ENCODE data around the gene KCNE4.
"Not testable (repeated sequence)": the region's sequence is repeated elsewhere in the genome, so short reads cannot be mapped to it uniquely, and the experiment has no call there.

KCNE4 gene

DNA sequence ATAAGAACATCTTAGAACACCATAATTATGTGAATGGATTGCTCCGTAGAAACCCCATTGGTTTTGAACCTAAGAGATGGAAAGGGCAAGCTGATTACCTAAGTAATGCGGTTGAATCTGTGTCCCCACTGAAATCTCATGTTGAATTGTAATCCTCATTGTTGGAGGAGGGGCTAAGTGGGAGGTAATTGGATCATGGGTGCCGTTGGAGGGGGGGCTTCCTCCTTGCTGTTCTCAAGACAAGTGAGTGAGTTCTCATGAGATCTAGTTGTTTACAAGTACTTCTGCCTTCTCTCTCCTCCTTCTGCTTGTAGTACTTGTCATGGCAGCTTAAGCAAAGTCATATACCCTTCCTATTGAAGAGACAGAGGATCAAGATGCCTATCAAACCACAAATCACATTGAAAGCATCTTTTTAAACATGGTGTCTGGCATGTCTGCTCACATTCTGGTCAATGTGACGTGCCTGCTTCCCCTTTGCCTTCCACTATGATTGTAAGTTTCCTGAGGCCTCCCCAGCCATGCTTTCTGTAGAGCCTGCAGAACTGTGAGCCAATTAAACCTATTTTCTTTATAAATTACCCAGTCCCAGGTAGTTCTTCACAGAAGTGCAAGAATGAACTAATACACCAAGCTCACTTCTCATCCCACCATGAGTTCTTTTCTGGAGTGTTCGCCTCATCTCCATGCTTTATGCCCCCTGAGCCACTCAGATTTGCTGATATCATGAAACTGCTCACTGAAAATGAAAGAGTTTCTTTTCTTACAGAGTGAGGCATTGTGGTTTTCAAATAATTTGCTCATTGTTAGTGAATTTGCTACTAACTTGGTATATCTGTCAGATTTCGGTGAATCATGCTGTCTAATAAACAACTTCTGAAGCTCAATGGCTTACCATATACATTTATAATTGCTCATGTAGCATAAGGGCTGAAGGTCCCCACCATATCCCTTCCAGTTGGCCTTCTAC, 23.6 kb downstream of the KCNE4 start:
- TF ChIP-seq MYC (IDR thresholded peaks at IDR 0.05; ENCODE audit: low read depth, low read length) (no peak), POLR2A (IDR thresholded peaks at IDR 0.05; ENCODE audit: extremely low read depth, insufficient read length) (no peak)
- TF ChIP-seq, protein P1, sequence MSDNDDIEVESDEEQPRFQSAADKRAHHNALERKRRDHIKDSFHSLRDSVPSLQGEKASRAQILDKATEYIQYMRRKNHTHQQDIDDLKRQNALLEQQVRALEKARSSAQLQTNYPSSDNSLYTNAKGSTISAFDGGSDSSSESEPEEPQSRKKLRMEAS (IDR thresholded peaks at IDR 0.05; ENCODE audit: low read depth, low read length), result no peak
- TF ChIP-seq, protein P2, sequence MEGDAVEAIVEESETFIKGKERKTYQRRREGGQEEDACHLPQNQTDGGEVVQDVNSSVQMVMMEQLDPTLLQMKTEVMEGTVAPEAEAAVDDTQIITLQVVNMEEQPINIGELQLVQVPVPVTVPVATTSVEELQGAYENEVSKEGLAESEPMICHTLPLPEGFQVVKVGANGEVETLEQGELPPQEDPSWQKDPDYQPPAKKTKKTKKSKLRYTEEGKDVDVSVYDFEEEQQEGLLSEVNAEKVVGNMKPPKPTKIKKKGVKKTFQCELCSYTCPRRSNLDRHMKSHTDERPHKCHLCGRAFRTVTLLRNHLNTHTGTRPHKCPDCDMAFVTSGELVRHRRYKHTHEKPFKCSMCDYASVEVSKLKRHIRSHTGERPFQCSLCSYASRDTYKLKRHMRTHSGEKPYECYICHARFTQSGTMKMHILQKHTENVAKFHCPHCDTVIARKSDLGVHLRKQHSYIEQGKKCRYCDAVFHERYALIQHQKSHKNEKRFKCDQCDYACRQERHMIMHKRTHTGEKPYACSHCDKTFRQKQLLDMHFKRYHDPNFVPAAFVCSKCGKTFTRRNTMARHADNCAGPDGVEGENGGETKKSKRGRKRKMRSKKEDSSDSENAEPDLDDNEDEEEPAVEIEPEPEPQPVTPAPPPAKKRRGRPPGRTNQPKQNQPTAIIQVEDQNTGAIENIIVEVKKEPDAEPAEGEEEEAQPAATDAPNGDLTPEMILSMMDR (IDR thresholded peaks at IDR 0.05; ENCODE audit: low read depth, low read length), result no peak
- DNase-seq (ENCODE audit: low read depth), result no peak

DNA sequence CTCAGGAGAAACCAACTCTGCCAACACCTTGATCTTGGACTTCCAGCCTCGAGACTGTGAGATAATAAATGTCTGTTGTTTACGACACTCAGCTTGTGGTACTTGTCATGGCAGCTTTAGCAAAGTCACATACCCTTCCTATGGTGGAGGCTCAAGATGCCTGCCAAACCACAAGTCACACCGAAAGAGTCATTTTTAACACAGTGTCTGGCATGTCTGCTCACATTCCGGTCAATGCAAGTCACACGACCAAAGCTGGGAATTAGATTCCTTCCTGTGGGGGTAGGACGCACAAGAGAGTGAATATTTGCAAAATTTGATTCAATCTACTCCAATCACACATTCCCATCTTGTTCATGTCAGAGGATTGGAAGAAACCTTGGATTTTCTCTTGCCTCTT, 24.6 kb downstream of the KCNE4 start:
- TF ChIP-seq, protein P2 (IDR thresholded peaks at IDR 0.05; ENCODE audit: low read depth, low read length), result no peak
- TF ChIP-seq POLR2A (IDR thresholded peaks at IDR 0.05; ENCODE audit: extremely low read depth, insufficient read length), result no peak
- H3K4me3 ChIP-seq (ENCODE audit: low read depth, low read length), result no peak overlapping the region
- DNase-seq (ENCODE audit: low read depth), result no peak

More for the DNA sequence above, 23.6 kb downstream of the KCNE4 start:
- H3K4me3 ChIP-seq (ENCODE audit: low read depth, low read length), result no peak overlapping the region

DNA sequence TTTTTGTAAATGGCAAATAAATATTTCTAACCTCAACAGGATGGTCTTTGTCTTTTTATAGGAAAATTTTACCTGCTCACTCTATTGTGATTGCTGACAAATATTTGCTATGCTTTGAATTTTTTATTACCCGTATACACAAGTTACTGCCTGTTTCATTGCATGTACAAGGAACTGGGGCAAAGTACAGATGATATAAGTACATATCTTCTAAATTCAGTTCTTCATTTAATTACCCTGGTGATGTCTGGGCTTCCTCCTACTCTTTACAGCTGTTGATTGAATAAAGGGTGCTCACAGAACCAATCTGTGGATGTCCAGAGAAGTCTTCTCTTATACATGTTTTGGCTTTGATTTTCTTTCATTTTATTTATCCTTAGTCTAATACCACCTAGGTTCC, 26.5 kb downstream of the KCNE4 start:
- DNase-seq (ENCODE audit: low read depth), result no peak
- TF ChIP-seq, protein P2 (IDR thresholded peaks at IDR 0.05; ENCODE audit: low read depth, low read length), result no peak
- no peak for TF ChIP-seq POLR2A (IDR thresholded peaks at IDR 0.05; ENCODE audit: extremely low read depth, insufficient read length)
- no peak for TF ChIP-seq MYC (IDR thresholded peaks at IDR 0.05; ENCODE audit: low read depth, low read length)
- TF ChIP-seq, protein P1 (IDR thresholded peaks at IDR 0.05; ENCODE audit: low read depth, low read length), result no peak

DNA sequence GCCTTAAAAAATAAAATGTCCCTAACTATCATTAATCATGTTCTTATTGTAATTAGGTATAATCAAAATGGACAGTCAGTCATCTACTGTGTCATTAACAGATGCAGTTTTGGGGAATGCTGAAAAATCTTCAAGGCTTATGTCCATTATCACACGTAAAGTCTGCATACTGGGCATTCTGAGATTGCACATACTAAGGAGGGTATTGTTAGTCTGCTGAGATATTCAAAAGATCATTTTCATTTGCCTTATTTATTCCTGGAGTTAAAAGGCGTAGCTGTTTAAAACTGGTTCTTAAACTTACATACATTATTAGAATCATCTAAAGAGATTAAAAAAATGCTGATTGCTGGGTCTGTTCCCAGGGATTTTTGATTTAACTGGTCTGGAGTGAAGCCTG, 27.4 kb downstream of the KCNE4 start:
- H3K4me3 ChIP-seq (ENCODE audit: low read depth, low read length), result no peak overlapping the region
- TF ChIP-seq MYC (IDR thresholded peaks at IDR 0.05; ENCODE audit: low read depth, low read length) (no peak), POLR2A (IDR thresholded peaks at IDR 0.05; ENCODE audit: extremely low read depth, insufficient read length) (no peak)
- TF ChIP-seq, protein P2 (IDR thresholded peaks at IDR 0.05; ENCODE audit: low read depth, low read length), result no peak
- TF ChIP-seq, protein P1 (IDR thresholded peaks at IDR 0.05; ENCODE audit: low read depth, low read length), result no peak
- no peak for DNase-seq (ENCODE audit: low read depth)

More for the DNA sequence above, 26.5 kb downstream of the KCNE4 start:
- H3K4me3 ChIP-seq (ENCODE audit: low read depth, low read length), result no peak overlapping the region

DNA sequence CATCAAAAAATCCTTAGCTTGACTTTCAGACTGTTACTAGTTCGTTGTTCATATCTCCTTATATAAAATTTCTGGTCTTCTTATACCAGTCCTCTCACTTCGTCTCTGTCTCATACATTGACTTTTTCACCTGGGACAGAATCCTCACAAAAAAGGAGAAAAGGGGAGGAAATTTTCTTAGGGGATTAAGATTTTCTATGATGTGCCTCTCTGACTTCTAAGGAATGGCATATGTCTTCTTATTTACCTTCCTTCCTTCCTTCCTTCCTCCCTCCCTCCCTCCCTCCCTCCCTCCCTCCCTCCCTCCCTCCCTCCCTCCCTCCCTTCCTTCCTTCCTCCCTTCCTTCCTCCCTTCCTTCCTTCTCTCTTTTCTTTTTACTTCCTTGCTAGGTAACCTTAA, 27.9 kb downstream of the KCNE4 start:
- DNase-seq (ENCODE audit: low read depth), result no peak
- TF ChIP-seq MYC (IDR thresholded peaks at IDR 0.05; ENCODE audit: low read depth, low read length) (no peak), POLR2A (IDR thresholded peaks at IDR 0.05; ENCODE audit: extremely low read depth, insufficient read length) (no peak)
- TF ChIP-seq, protein P2 (IDR thresholded peaks at IDR 0.05; ENCODE audit: low read depth, low read length), result no peak
- TF ChIP-seq, protein P1 (IDR thresholded peaks at IDR 0.05; ENCODE audit: low read depth, low read length), result no peak
- H3K4me3 ChIP-seq (ENCODE audit: low read depth, low read length), result no peak overlapping the region

DNA sequence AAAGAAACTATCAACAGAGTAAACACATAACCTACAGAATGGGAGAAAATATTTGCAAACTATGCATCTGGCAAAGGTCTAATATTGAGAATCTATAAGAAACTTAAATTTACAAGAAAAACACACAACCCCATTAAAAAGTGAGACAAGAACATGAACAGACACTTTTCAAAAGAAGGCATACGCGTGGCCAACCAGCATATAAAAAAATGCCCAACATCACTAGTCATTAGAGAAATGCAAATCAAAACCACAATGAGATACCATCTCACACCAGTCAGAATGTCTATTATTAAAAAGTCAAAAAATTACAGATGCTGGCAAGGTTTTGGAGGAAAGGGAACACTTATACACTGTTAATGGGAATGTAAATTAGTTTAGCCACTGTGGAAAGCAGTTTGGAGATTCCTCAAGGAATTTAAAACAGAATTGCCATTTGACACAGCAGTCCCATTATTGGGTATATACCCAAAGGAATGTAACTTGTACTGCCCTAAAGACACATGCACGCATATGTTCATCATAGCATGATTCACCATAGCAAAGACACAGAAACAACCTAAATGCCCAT, 28.9 kb downstream of the KCNE4 start:
- not testable (repeated sequence) for DNase-seq (ENCODE audit: low read depth); H3K4me3 ChIP-seq (ENCODE audit: low read depth, low read length)

All from NB4 (cell line).